ENCODE measurements around the gene TNK1.

TNK1 gene

GRCh38 chr17:7396147-7396546 is 15.3 kb downstream of the TNK1 start:
- DNase-seq, result no peak
- no peaks in the 10 kb centered on the region for H3K79me2 ChIP-seq (ENCODE audit: insufficient read depth, low read length)
- TF ChIP-seq CTCF (IDR thresholded peaks at IDR 0.05; ENCODE audit: borderline replicate concordance, extremely low read depth, low read length, poor library complexity, severe bottlenecking) (no peak), EZH2 (IDR thresholded peaks at IDR 0.05; ENCODE audit: borderline replicate concordance, low read depth, low read length, severe bottlenecking) (no peak)

GRCh38 chr17:7398612-7399011 is 17.7 kb downstream of the TNK1 start:
- Histone ChIP-seq H3K27me3 (ENCODE audit: insufficient read depth, low read length, poor library complexity) (no peaks in the 10 kb centered on the region), H3K4me3 (ENCODE audit: low read depth in 1 of 2, low read length in 2 of 2) (no peak overlapping the region), H3K9me3 (ENCODE audit: insufficient read depth, low read length, severe bottlenecking) (no peaks in the 10 kb centered on the region), H3K36me3 (ENCODE audit: insufficient read depth, low read length) (no peaks in the 10 kb centered on the region), H3K27ac (ENCODE audit: low read length) (no peak overlapping the region), H2AFZ (ENCODE audit: low read depth, low read length) (no peak overlapping the region), H3K4me1 (ENCODE audit: insufficient read depth, low read length) (peaks cover 25% of the 10 kb centered on the region), H3K4me2 (ENCODE audit: insufficient read depth, low read length) (no peak overlapping the region), H4K20me1 (ENCODE audit: insufficient read depth, low read length) (no peaks in the 10 kb centered on the region), H3K9ac (ENCODE audit: low read depth, low read length) (no peak overlapping the region), H3K79me2 (ENCODE audit: insufficient read depth, low read length) (peaks cover 7% of the 10 kb centered on the region; the same call in 1 of the 2 replicates)
- DNase-seq (no peak), ATAC-seq (ENCODE audit: insufficient read depth, low read depth) (no peak)
- TF ChIP-seq EZH2 (IDR thresholded peaks at IDR 0.05; ENCODE audit: borderline replicate concordance, low read depth, low read length, severe bottlenecking), result no peak
- TF ChIP-seq CTCF (IDR thresholded peaks at IDR 0.05; ENCODE audit: borderline replicate concordance, extremely low read depth, low read length, poor library complexity, severe bottlenecking), result no peak

More at GRCh38 chr17:7396147-7396546, 15.3 kb downstream of the TNK1 start:
- no peak for ATAC-seq (ENCODE audit: insufficient read depth, low read depth)
- no peaks in the 10 kb centered on the region for H4K20me1 ChIP-seq (ENCODE audit: insufficient read depth, low read length)
- no peaks in the 10 kb centered on the region for H3K9me3 ChIP-seq (ENCODE audit: insufficient read depth, low read length, severe bottlenecking)
- H3K4me2 ChIP-seq (ENCODE audit: insufficient read depth, low read length), result no peak overlapping the region
- no peak overlapping the region for H3K9ac ChIP-seq (ENCODE audit: low read depth, low read length)
- H2AFZ ChIP-seq (ENCODE audit: low read depth, low read length), result no peak overlapping the region
- H3K27me3 ChIP-seq (ENCODE audit: insufficient read depth, low read length, poor library complexity), result no peaks in the 10 kb centered on the region
- H3K4me1 ChIP-seq (ENCODE audit: insufficient read depth, low read length), result peaks cover 20% of the 10 kb centered on the region
- no peaks in the 10 kb centered on the region for H3K36me3 ChIP-seq (ENCODE audit: insufficient read depth, low read length)
- no peak overlapping the region for H3K4me3 ChIP-seq (ENCODE audit: low read depth in 1 of 2, low read length in 2 of 2)
- no peak overlapping the region for H3K27ac ChIP-seq (ENCODE audit: low read length)

GRCh38 chr17:7403043-7403726 is 22.3 kb downstream of the TNK1 start:
- Histone ChIP-seq H3K9me3 (ENCODE audit: insufficient read depth, low read length, severe bottlenecking) (no peaks in the 10 kb centered on the region), H3K4me1 (ENCODE audit: insufficient read depth, low read length) (peaks cover 25% of the 10 kb centered on the region), H3K36me3 (ENCODE audit: insufficient read depth, low read length) (no peaks in the 10 kb centered on the region), H3K79me2 (ENCODE audit: insufficient read depth, low read length) (peaks cover 9% of the 10 kb centered on the region; the same call in 1 of the 2 replicates), H3K27me3 (ENCODE audit: insufficient read depth, low read length, poor library complexity) (no peaks in the 10 kb centered on the region), H4K20me1 (ENCODE audit: insufficient read depth, low read length) (no peaks in the 10 kb centered on the region), H3K9ac (ENCODE audit: low read depth, low read length) (peak overlapping the region; percentile 82), H2AFZ (ENCODE audit: low read depth, low read length) (peak overlapping the region; percentile 71), H3K27ac (ENCODE audit: low read length) (peak overlapping the region; percentile 83), H3K4me3 (ENCODE audit: low read depth in 1 of 2, low read length in 2 of 2) (peak overlapping the region; percentile 73 to 89), H3K4me2 (ENCODE audit: insufficient read depth, low read length) (peak overlapping the region; percentile 94)
- ATAC-seq (ENCODE audit: insufficient read depth, low read depth) (no peak), DNase-seq (peak; percentile 65)
- no peak for TF ChIP-seq EZH2 (IDR thresholded peaks at IDR 0.05; ENCODE audit: borderline replicate concordance, low read depth, low read length, severe bottlenecking)
- no peak for TF ChIP-seq CTCF (IDR thresholded peaks at IDR 0.05; ENCODE audit: borderline replicate concordance, extremely low read depth, low read length, poor library complexity, severe bottlenecking)

Measured in DND-41 (cell line).